IMR-90 (cell line): ENCODE data around the gene PRRG2.

Source experiments
- BHLHE40 ChIP-seq: fragments of 150-350 bp; IDR thresholded peaks from 2 replicates; pipeline ENCODE4 v1.6.1; 2016; ENCODE audit warnings: mild to moderate bottlenecking, low read depth, low read length
- CEBPB ChIP-seq: IDR thresholded peaks from 2 replicates; pipeline ENCODE4 v1.6.1; 2012; ENCODE audit warnings: low read depth, low read length, improper control_type of control experiment
- CHD1 ChIP-seq: IDR thresholded peaks from 2 replicates; pipeline ENCODE4 v1.6.1; 2012; ENCODE audit warnings: low read depth, low read length, improper control_type of control experiment
- CTCF ChIP-seq: conservative IDR thresholded peaks from 2 replicates; pipeline ENCODE4 v1.5.1; 2012; ENCODE audit warnings: mild to moderate bottlenecking, low read depth, low read length, improper control_type of control experiment
- MAFK ChIP-seq: IDR thresholded peaks from 2 replicates; pipeline ENCODE4 v1.6.1; 2012; ENCODE audit warnings: low read depth, low read length, improper control_type of control experiment
- MXI1 ChIP-seq: IDR thresholded peaks from 2 replicates; pipeline ENCODE4 v1.6.1; 2012; ENCODE audit warnings: low read depth, mild to moderate bottlenecking, low read length, moderate library complexity, borderline replicate concordance
- NFE2L2 ChIP-seq: fragments of 150-350 bp; IDR thresholded peaks from 2 replicates; pipeline ENCODE4 v1.6.1; 2016; ENCODE audit warnings: low read depth, mild to moderate bottlenecking, low read length
- POLR2A ChIP-seq: IDR thresholded peaks from 2 replicates; pipeline ENCODE4 v1.6.1; 2012; ENCODE audit warnings: mild to moderate bottlenecking, low read depth, low read length
- RAD21 ChIP-seq: IDR thresholded peaks from 2 replicates; pipeline ENCODE4 v1.6.1; 2012; ENCODE audit warnings: low read length, improper control_type of control experiment
- RCOR1 ChIP-seq: IDR thresholded peaks from 2 replicates; pipeline ENCODE4 v1.6.1; 2012; ENCODE audit warnings: mild to moderate bottlenecking, low read length, improper control_type of control experiment; ENCODE audit not compliant: insufficient replicate concordance
- RFX5 ChIP-seq: IDR thresholded peaks from 2 replicates; pipeline ENCODE4 v1.8.0; 2012; ENCODE audit warnings: low read depth, mild to moderate bottlenecking, low read length, moderate library complexity
- SMC3 ChIP-seq: fragments of 150-350 bp; IDR thresholded peaks from 2 replicates; pipeline ENCODE4 v1.6.1; 2016; ENCODE audit warnings: low read depth, mild to moderate bottlenecking, antibody characterized with exemption, low read length, moderate library complexity
- USF2 ChIP-seq: fragments of 150-350 bp; IDR thresholded peaks from 2 replicates; pipeline ENCODE4 v1.6.1; 2017; ENCODE audit warnings: mild to moderate bottlenecking, antibody characterized with exemption, low read length, low read depth

- TF ChIP-seq CTCF, result no peak
- no peak for TF ChIP-seq NFE2L2
- no peak for TF ChIP-seq RAD21
- TF ChIP-seq USF2, result no peak
- TF ChIP-seq POLR2A, result no peak
- no peak for TF ChIP-seq MXI1
- no peak for TF ChIP-seq RFX5
- no peak for TF ChIP-seq RCOR1
- no peak for TF ChIP-seq SMC3
- TF ChIP-seq CHD1, result no peak
- no peak for TF ChIP-seq BHLHE40
- TF ChIP-seq MAFK, result no peak
- no peak for TF ChIP-seq CEBPB
Measured at GRCh38 chr19:49554701-49555181, 26.4 kb upstream of the PRRG2 start.
